ENCODE results near the gene OSMR.

Gene OSMR

GRCh38 chr5:38871058-38871605 is 25.3 kb downstream of the OSMR start:
- no peak for DNase-seq (ENCODE audit: low read depth in 1 of 2, low spot score in 1 of 2)

- no peak for DNase-seq (ENCODE audit: low read depth in 1 of 2, low spot score in 1 of 2)
These were observed 26.2 kb downstream of the OSMR start for GRCh38 chr5:38871790-38872551.

GRCh38 chr5:38872826-38873225 is 27.0 kb downstream of the OSMR start:
- no peak for DNase-seq (ENCODE audit: low read depth in 1 of 2, low spot score in 1 of 2)

GRCh38 chr5:38874948-38875456 is 29.2 kb downstream of the OSMR start:
- no peak for DNase-seq (ENCODE audit: low read depth in 1 of 2, low spot score in 1 of 2)

- DNase-seq (ENCODE audit: low read depth in 1 of 2, low spot score in 1 of 2) = no peak
These were observed 32.7 kb downstream of the OSMR start for GRCh38 chr5:38878391-38879077.

- DNase-seq (ENCODE audit: low read depth in 1 of 2, low spot score in 1 of 2) = no peak
These were observed 33.3 kb downstream of the OSMR start for GRCh38 chr5:38879078-38879460.

- no peak for DNase-seq (ENCODE audit: low read depth in 1 of 2, low spot score in 1 of 2)
These were observed 38.0 kb downstream of the OSMR start for GRCh38 chr5:38883842-38884241.

- DNase-seq (ENCODE audit: low read depth in 1 of 2, low spot score in 1 of 2) = no peak
These were observed 39.4 kb downstream of the OSMR start for GRCh38 chr5:38885208-38885607.

GRCh38 chr5:38888041-38888440 is 42.2 kb downstream of the OSMR start:
- DNase-seq (ENCODE audit: low read depth in 1 of 2, low spot score in 1 of 2) = no peak

GRCh38 chr5:38889424-38889823 is 43.6 kb downstream of the OSMR start:
- DNase-seq (ENCODE audit: low read depth in 1 of 2, low spot score in 1 of 2) = no peak

- no peak for DNase-seq (ENCODE audit: low read depth in 1 of 2, low spot score in 1 of 2)
These were observed 45.8 kb downstream of the OSMR start for GRCh38 chr5:38891563-38891962.

GRCh38 chr5:38892363-38892762 is 46.6 kb downstream of the OSMR start:
- DNase-seq (ENCODE audit: low read depth in 1 of 2, low spot score in 1 of 2) = no peak

- DNase-seq (ENCODE audit: low read depth in 1 of 2, low spot score in 1 of 2) = no peak
These were observed 50.9 kb downstream of the OSMR start for GRCh38 chr5:38896760-38897159.

- no peak for DNase-seq (ENCODE audit: low read depth in 1 of 2, low spot score in 1 of 2)
These were observed 54.1 kb downstream of the OSMR start for GRCh38 chr5:38899936-38900335.

GRCh38 chr5:38905516-38905915 is 59.7 kb downstream of the OSMR start:
- DNase-seq (ENCODE audit: low read depth in 1 of 2, low spot score in 1 of 2) = no peak

GRCh38 chr5:38906503-38906902 is 60.7 kb downstream of the OSMR start:
- DNase-seq (ENCODE audit: low read depth in 1 of 2, low spot score in 1 of 2) = no peak

GRCh38 chr5:38911933-38912332 is 66.1 kb downstream of the OSMR start:
- DNase-seq (ENCODE audit: low read depth in 1 of 2, low spot score in 1 of 2) = no peak

GRCh38 chr5:38913714-38914113 is 67.9 kb downstream of the OSMR start:
- no peak for DNase-seq (ENCODE audit: low read depth in 1 of 2, low spot score in 1 of 2)

- no peak for DNase-seq (ENCODE audit: low read depth in 1 of 2, low spot score in 1 of 2)
These were observed 71.0 kb downstream of the OSMR start for GRCh38 chr5:38916802-38917201.

GRCh38 chr5:38921174-38921573 is 75.4 kb downstream of the OSMR start:
- no peak for DNase-seq (ENCODE audit: low read depth in 1 of 2, low spot score in 1 of 2)

- DNase-seq (ENCODE audit: low read depth in 1 of 2, low spot score in 1 of 2) = peak; percentile 10 to 25
These were observed 76.4 kb downstream of the OSMR start for GRCh38 chr5:38922199-38922598.

Measured in activated CD4-positive, alpha-beta T cell treated with anti-CD3 and anti-CD28 coated beads, Interleukin-2, amount 50 U/mL, for 24 hours (primary cell).